Peyer's patch (tissue), 4 donors: Measurements from ENCODE around the gene FHOD3. TPM values are rescaled to one million over a fixed set of nuclear protein-coding genes. Genes with fewer than 3 reads are reported as not detected.

Experiments
- DNase-seq, 3 donors: peaks; one replicate each; pipeline ENCODE4 v3.0.0-alpha.2; 2017 to 2019
- H3K27ac ChIP-seq, 4 donors: fragments of 200-600 bp; sonication (generic); one replicate each; pipeline ENCODE4 v1.5.1; 2016 to 2019
- H3K27me3 ChIP-seq, 2 donors: fragments of 200-600 bp; sonication (generic); one replicate each; pipeline ENCODE4 v1.5.1; 2019
- H3K36me3 ChIP-seq, 3 donors: fragments of 200-600 bp; sonication (generic); one replicate each; pipeline ENCODE4 v1.5.1; 2016 to 2019
- H3K4me1 ChIP-seq, 4 donors: fragments of 200-600 bp; sonication (generic); one replicate each; pipeline ENCODE4 v1.5.1; 2016 to 2019
- H3K4me3 ChIP-seq, 4 donors: fragments of 200-600 bp; sonication (generic); 1 replicate in 3 of 4; 2 replicates in 1 of 4; pipeline ENCODE4 v1.5.1; 2016 to 2019; ENCODE audit warnings: mild to moderate bottlenecking in 1 of 4
- H3K9me3 ChIP-seq, 4 donors: fragments of 200-600 bp; sonication (generic); one replicate each; pipeline ENCODE4 v1.5.1; 2016 to 2019; ENCODE audit warnings: mild to moderate bottlenecking in 1 of 4
- POLR2A ChIP-seq, 2 donors: fragments of 450-650 bp; IDR thresholded peaks; one replicate each; pipeline ENCODE4 v1.5.1; 2017; ENCODE audit warnings: antibody characterized with exemption in 2 of 2, mild to moderate bottlenecking in 2 of 2, moderate library complexity in 2 of 2
- total RNA-seq, 4 donors: library from RNA; depleted of rRNA; stranded (reverse); fragments of >200 nt; gene quantifications; one replicate each; pipeline ENCODE4 v1.1.0, GENCODE V29; 2016
- TF ChIP-seq, protein P1 (sequence below), 6 experiments: fragments of 450-650 bp in 4 of 6; fragments of 200-600 bp in 2 of 6; sonication (generic) in 1 of 6; IDR thresholded peaks; one replicate each; pipeline ENCODE4 v1.5.1; 2017 to 2019; ENCODE audit warnings: antibody characterized with exemption in 6 of 6, mild to moderate bottlenecking in 3 of 6, moderate library complexity in 1 of 6

Gene FHOD3
- total RNA-seq, 4 donors from 2014 or later = 0.53 to 10.7 (median 4.6) TPM

DNA sequence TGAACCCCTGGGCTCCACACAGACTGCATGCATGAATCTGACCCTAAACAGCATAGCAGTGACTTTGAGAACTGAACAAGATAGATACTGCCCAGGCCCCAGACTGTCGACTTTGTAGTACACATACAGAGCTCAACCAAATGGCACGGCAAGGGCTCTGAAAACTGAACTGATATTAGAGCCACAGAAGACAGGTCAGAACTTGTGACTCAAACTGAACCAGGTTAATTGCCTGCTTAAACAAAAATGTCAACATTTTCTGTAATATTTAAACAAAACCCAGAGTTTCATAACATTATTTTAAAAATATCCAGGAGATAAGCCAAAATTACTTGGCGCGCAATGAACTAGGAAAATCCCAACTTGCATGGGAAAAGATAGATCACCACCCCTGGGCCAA is 271.0 kb downstream of the FHOD3 start:
- Histone ChIP-seq H3K4me1 (no peaks in the 10 kb centered on the region), H3K27me3 (no peaks in the 10 kb centered on the region), H3K4me3 (no peak overlapping the region), H3K9me3 (no peaks in the 10 kb centered on the region), H3K36me3 (no peaks in the 10 kb centered on the region), H3K27ac (no peak overlapping the region)
- no peak for TF ChIP-seq POLR2A (IDR thresholded peaks at IDR 0.05)
- TF ChIP-seq, protein P1, sequence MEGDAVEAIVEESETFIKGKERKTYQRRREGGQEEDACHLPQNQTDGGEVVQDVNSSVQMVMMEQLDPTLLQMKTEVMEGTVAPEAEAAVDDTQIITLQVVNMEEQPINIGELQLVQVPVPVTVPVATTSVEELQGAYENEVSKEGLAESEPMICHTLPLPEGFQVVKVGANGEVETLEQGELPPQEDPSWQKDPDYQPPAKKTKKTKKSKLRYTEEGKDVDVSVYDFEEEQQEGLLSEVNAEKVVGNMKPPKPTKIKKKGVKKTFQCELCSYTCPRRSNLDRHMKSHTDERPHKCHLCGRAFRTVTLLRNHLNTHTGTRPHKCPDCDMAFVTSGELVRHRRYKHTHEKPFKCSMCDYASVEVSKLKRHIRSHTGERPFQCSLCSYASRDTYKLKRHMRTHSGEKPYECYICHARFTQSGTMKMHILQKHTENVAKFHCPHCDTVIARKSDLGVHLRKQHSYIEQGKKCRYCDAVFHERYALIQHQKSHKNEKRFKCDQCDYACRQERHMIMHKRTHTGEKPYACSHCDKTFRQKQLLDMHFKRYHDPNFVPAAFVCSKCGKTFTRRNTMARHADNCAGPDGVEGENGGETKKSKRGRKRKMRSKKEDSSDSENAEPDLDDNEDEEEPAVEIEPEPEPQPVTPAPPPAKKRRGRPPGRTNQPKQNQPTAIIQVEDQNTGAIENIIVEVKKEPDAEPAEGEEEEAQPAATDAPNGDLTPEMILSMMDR (IDR thresholded peaks at IDR 0.05) = no peak
- DNase-seq = no peak

DNA sequence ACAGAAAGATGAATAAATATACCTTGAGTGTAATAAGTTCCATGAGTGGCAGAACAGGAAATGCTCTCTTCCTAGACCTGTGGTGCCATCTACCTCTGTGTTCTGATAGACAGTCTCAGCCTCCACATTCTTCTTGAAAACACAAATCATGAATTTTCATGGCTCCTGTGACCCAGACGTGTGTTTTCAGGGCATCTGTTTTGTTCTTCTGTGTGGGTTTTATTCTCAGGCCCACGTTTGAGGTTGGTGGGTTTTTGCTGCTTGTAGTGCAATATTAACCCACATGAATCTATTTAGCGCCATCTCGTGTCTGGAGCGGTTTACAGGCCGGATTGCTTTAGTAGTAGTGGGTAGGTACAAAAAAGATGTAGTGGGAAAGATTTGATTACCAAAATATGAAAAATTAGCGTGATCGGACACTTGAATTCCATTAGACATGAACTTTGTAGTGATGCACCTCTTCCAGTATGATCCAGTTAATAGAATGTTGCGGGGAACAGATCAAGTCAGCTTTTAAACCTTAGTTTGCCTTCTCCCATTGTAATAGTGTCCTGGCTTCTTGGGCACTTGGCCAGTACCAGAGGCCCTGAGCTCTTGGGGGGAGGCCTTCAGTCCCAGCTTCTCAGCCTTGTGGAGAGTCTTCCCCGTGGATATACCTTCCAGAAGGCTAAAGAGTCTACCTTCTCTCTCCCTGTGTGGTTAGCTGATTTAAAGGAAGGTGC is 274.8 kb downstream of the FHOD3 start:
- H3K4me1 ChIP-seq = no peaks in the 10 kb centered on the region
- no peaks in the 10 kb centered on the region for H3K27me3 ChIP-seq
- no peak overlapping the region for H3K4me3 ChIP-seq
- no peaks in the 10 kb centered on the region for H3K9me3 ChIP-seq
- DNase-seq = peak in 1 of 3 donors; percentile 61
- no peak overlapping the region for H3K27ac ChIP-seq
- TF ChIP-seq, protein P1 (IDR thresholded peaks at IDR 0.05) = peak in 4 of 6 experiments; percentile 21 to 49 (median 41)
- TF ChIP-seq POLR2A (IDR thresholded peaks at IDR 0.05) = no peak
- H3K36me3 ChIP-seq = no peaks in the 10 kb centered on the region

DNA sequence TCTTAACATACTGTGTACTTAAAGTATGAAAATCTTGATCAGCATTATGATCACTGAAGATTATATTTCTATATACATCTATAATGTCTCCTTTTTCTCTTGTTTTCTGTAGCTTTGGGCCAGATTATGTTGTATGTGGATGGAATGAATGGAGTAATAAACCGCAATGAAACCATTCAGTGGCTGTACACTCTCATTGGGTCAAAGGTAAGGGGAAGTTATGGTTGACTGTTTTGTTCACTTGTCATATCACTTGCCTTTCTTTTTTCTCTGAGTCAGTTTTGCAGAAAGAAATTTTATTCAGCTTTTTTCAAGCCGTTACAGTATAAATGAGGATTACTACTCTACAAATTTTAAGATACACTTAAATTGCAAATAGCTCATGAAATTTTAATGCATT is 278.8 kb downstream of the FHOD3 start:
- H3K27me3 ChIP-seq = no peaks in the 10 kb centered on the region
- no peak for TF ChIP-seq POLR2A (IDR thresholded peaks at IDR 0.05)
- TF ChIP-seq, protein P1 (IDR thresholded peaks at IDR 0.05) = no peak
- no peaks in the 10 kb centered on the region for H3K36me3 ChIP-seq
- no peak overlapping the region for H3K4me3 ChIP-seq
- peak overlapping the region in 1 of 4 donors; percentile 26 for H3K27ac ChIP-seq
- DNase-seq = no peak
- no peaks in the 10 kb centered on the region for H3K9me3 ChIP-seq
- peaks cover 0 to 4% (median 0%) of the 10 kb centered on the region in 4 donors for H3K4me1 ChIP-seq

DNA sequence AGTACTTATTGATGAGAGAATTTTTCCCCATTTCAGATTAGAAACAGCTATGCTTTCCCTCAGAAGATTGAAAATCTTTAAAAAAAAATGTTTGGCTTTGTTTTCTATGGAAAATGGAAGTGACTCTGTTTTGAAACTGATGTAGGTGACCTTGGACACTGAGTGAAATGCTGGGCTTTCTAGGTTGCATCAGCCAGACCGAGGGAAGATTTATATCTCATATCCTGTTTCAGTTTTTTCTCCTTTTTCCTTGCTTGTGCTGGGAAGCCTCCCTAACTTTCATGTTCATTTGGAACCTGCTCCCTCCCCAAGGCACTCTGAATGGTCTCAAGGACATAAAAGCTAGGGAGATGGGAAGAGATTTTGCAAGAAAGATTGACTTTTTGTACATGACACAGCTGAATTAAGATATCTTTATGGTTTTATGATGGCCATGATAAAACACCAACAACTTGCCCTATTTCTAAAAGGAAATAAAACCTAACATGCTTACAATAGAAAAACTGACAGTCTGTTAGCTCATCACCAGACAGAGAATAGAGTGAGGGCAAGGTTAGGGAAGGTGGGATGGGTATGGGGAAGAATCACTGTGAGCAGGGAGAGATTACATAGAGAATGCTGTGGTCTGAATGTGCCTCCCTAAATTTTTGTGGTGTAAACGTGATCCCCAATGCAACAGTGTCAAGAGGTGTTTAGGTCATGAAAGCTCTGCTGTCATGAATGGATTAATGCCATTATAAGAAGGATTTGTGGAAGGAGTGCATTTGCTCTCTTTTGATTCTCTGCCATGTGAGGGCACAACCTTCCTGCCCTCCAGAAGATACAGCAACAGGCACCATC is 281.6 kb downstream of the FHOD3 start:
- Histone ChIP-seq H3K9me3 (no peaks in the 10 kb centered on the region), H3K4me3 (no peak overlapping the region), H3K36me3 (no peaks in the 10 kb centered on the region), H3K27me3 (no peaks in the 10 kb centered on the region), H3K4me1 (peaks cover 0 to 4% (median 0%) of the 10 kb centered on the region in 4 donors), H3K27ac (peak overlapping the region in 2 of 4 donors; percentile 13 to 23)
- no peak for DNase-seq
- TF ChIP-seq POLR2A (IDR thresholded peaks at IDR 0.05) = no peak
- TF ChIP-seq, protein P1 (IDR thresholded peaks at IDR 0.05) = no peak

DNA sequence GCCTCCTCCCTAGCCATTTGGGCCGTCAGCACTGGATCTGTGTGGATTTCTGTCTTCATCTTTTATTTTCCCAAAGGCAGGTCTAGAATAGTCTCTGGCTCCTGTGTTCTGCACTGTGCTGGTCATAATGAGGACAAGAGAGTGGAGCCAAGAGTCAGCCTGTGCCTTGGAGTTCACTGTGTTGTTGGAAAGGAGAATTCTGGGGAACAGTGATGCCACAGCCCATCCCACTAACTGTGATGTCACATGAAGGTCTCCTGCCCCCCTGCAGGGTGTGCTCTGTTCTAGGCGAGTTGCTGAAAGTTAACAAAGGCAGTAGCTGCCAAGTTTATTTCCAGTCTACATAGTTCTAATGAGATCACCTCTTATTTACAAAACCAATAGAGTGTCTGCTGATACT is 282.8 kb downstream of the FHOD3 start:
- no peak for DNase-seq
- H3K27ac ChIP-seq = no peak overlapping the region
- peaks cover 0 to 4% (median 0%) of the 10 kb centered on the region in 4 donors for H3K4me1 ChIP-seq
- no peak overlapping the region for H3K4me3 ChIP-seq
- no peaks in the 10 kb centered on the region for H3K36me3 ChIP-seq
- TF ChIP-seq, protein P1 (IDR thresholded peaks at IDR 0.05) = no peak
- no peak for TF ChIP-seq POLR2A (IDR thresholded peaks at IDR 0.05)
- H3K27me3 ChIP-seq = no peaks in the 10 kb centered on the region
- no peaks in the 10 kb centered on the region for H3K9me3 ChIP-seq
